GM19372 (cell line): ENCODE results near the gene WTIP.
A peak's percentile ranks its signal among the peaks of the same experiment; 100 is the strongest.
"Not testable (repeated sequence)": the region's sequence is repeated elsewhere in the genome, so short reads cannot be mapped to it uniquely, and the experiment has no call there.

ENCODE experiments used
- ATAC-seq: cut with Tn5 transposase; IDR thresholded peaks from one replicate; pipeline ENCODE4 v1.9.1; 2021; ENCODE audit warnings: mild to moderate bottlenecking, low read depth, moderate library complexity; ENCODE audit not compliant: unreplicated experiment

The WTIP gene

GRCh38 chr19:34501339-34502320 lies 20.1 kb downstream of the WTIP start:
- peak; percentile 79 for ATAC-seq

- no peak for ATAC-seq
Observed at GRCh38 chr19:34502582-34503411, 21.2 kb downstream of the WTIP start.

GRCh38 chr19:34503531-34504272 lies 22.1 kb downstream of the WTIP start:
- ATAC-seq = no peak

GRCh38 chr19:34504273-34504808 lies 22.8 kb downstream of the WTIP start:
- ATAC-seq = no peak

GRCh38 chr19:34504809-34505291 lies 23.3 kb downstream of the WTIP start:
- ATAC-seq = no peak

GRCh38 chr19:34505321-34506025 lies 23.9 kb downstream of the WTIP start:
- ATAC-seq = no peak

- no peak for ATAC-seq
Observed at GRCh38 chr19:34506026-34506370, 24.4 kb downstream of the WTIP start.

- ATAC-seq = no peak
Observed at GRCh38 chr19:34507414-34508067, 26.0 kb downstream of the WTIP start.

- no peak for ATAC-seq
Observed at GRCh38 chr19:34508540-34508939, 27.0 kb downstream of the WTIP start.

GRCh38 chr19:34510904-34511303 lies 29.3 kb downstream of the WTIP start:
- not testable (repeated sequence) for ATAC-seq

- ATAC-seq = no peak
Observed at GRCh38 chr19:34512254-34512822, 30.8 kb downstream of the WTIP start.

GRCh38 chr19:34513767-34514166 lies 32.2 kb downstream of the WTIP start:
- no peak for ATAC-seq

- ATAC-seq = no peak
Observed at GRCh38 chr19:34519602-34520001, 38.0 kb downstream of the WTIP start.

GRCh38 chr19:34523408-34523807 lies 41.9 kb downstream of the WTIP start:
- no peak for ATAC-seq

- no peak for ATAC-seq
Observed at GRCh38 chr19:34525001-34525400, 43.4 kb downstream of the WTIP start.

- no peak for ATAC-seq
Observed at GRCh38 chr19:34534206-34534605, 52.6 kb downstream of the WTIP start.

- ATAC-seq = no peak
Observed at GRCh38 chr19:34539396-34539795, 57.8 kb downstream of the WTIP start.

GRCh38 chr19:34540811-34541557 lies 59.4 kb downstream of the WTIP start:
- ATAC-seq = no peak
